HG03571 (cell line): ENCODE data around the gene GHRH.

Experiments
- ATAC-seq: cut with Tn5 transposase; IDR thresholded peaks from one replicate; pipeline ENCODE4 v1.9.1; 2021; ENCODE audit not compliant: unreplicated experiment

GHRH gene

GRCh38 chr20:37263686-37264085, 2.1 kb upstream of the GHRH start:
- no peak for ATAC-seq

GRCh38 chr20:37262505-37262904, 891 bp upstream of the GHRH start:
- ATAC-seq: no peak

- no peak for ATAC-seq
Measured at GRCh38 chr20:37260923-37261322, 691 bp downstream of the GHRH start.

GRCh38 chr20:37259865-37260264, 1.7 kb downstream of the GHRH start:
- ATAC-seq: no peak

GRCh38 chr20:37259031-37259430, 2.6 kb downstream of the GHRH start:
- no peak for ATAC-seq

GRCh38 chr20:37257988-37258387, 3.6 kb downstream of the GHRH start:
- no peak for ATAC-seq

- no peak for ATAC-seq
Measured at GRCh38 chr20:37257530-37257929, 4.1 kb downstream of the GHRH start.

GRCh38 chr20:37256286-37256685, 5.3 kb downstream of the GHRH start:
- ATAC-seq: no peak

GRCh38 chr20:37254114-37254878, 7.3 kb downstream of the GHRH start:
- no peak for ATAC-seq

GRCh38 chr20:37253087-37253486, 8.5 kb downstream of the GHRH start:
- ATAC-seq: no peak

- no peak for ATAC-seq
Measured at GRCh38 chr20:37251825-37252477, 9.7 kb downstream of the GHRH start.

GRCh38 chr20:37249304-37249703, 12.3 kb downstream of the GHRH start:
- no peak for ATAC-seq

GRCh38 chr20:37247547-37247946, 14.1 kb downstream of the GHRH start:
- ATAC-seq: no peak

GRCh38 chr20:37246736-37247135, 14.9 kb downstream of the GHRH start:
- no peak for ATAC-seq

GRCh38 chr20:37245216-37246150, 16.1 kb downstream of the GHRH start:
- no peak for ATAC-seq

GRCh38 chr20:37244572-37244957, 17.0 kb downstream of the GHRH start:
- ATAC-seq: no peak

GRCh38 chr20:37243937-37244571, 17.6 kb downstream of the GHRH start:
- no peak for ATAC-seq

GRCh38 chr20:37243076-37243936, 18.3 kb downstream of the GHRH start:
- no peak for ATAC-seq

- ATAC-seq: no peak
Measured at GRCh38 chr20:37242503-37242902, 19.1 kb downstream of the GHRH start.
